RWPE1 (cell line): ENCODE data around the gene TCF4.

Source experiments
- CTCF ChIA-PET: fragments of 350-600 bp; sonication (Branson Sonifier 250); formaldehyde crosslinking; extraction: SDS; loops from one replicate; lab custom pipeline; 2021; lab: Yijun Ruan, JAX
- POLR2A ChIA-PET: fragments of 400-600 bp; formaldehyde crosslinking; extraction: SDS; loops from one replicate; lab custom pipeline; 2020; ENCODE audit warnings: antibody characterized with exemption; ENCODE audit not compliant: low non-redundant PET; lab: Yijun Ruan, JAX
- DNase-seq: peaks from one replicate; pipeline ENCODE4 v3.0.0; 2012; ENCODE audit warnings: low spot score
- H3K27ac ChIP-seq: fragments of 450-650 bp; 2 replicates; pipeline ENCODE4 v1.5.1; 2017
- CTCF ChIP-seq: fragments of 450-650 bp; conservative IDR thresholded peaks from 2 replicates; pipeline ENCODE4 v1.5.1; 2017; ENCODE audit warnings: low read depth, mild to moderate bottlenecking

TCF4 gene

DNA sequence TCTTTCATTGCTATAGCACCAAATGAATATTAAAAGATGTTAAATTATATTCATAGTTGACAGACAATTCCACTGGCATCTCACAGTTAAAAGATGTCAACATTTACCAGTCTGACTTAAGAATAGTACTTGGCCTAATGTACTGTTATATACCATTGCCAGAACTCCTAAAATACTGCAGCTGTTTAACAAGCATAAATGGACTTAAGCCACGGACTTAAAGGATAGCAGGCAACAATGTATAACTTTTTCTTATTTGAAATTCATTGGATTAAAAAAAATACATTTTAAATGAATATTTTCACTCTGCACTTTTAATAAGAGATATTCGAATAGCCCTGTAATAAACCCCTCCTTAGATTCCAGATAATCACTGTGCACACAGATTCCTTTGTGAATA lies 3.8 kb downstream of the TCF4 start:
- POLR2A ChIA-PET, result no interaction called here
- no peak overlapping the region for H3K27ac ChIP-seq
- CTCF ChIA-PET, result no interaction called here
- DNase-seq, result no peak
- TF ChIP-seq CTCF, result no peak

- no peak for DNase-seq
- no peak overlapping the region for H3K27ac ChIP-seq
- TF ChIP-seq CTCF, result no peak
- ChIA-PET POLR2A (no interaction called here), CTCF (interaction anchor here (0.7 kb wide), 2 partner anchors 18 to 172 kb away, joined by 3 to 4 read pairs; no protein-coding TSS in a partner anchor)
These were observed 5.7 kb downstream of the TCF4 start for GRCh38 chr18:55582325-55582724.

DNA sequence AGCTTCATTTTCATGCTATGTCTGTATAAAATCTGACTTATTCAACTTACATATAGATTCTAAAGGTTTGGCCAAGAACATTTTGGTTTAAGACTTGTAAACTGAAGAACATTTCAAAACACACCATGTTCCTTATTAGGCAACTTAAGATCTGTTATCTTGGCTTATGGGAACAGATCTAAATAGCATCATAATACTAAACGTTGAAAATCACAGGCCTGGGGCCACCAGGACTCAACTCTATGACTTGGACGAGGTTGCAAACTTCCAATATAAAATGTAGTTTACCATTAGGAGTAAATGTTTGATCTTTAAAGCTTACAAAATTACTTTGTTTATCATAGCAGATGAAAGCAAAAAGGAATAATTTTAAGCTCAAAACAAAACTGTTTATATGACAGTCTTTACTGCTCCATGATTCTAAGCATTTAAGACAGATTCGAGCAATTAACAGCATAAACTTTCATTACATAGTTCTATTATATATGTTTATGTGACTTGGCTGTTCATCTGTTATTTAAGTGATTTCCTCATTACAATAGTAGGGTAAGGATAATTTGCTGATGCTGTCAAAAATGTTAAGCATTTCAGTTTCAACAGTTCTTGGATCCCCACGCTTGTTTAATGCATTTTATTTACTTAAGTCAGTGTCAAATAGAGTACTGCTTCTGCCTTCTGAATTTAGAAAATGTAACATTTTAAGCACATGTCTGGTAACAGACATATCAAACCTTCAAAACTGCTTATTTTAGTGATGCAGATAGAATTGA lies 8.3 kb downstream of the TCF4 start:
- no peak for TF ChIP-seq CTCF
- CTCF ChIA-PET, result no interaction called here
- no peak overlapping the region for H3K27ac ChIP-seq
- POLR2A ChIA-PET, result no interaction called here
- DNase-seq, result no peak

DNA sequence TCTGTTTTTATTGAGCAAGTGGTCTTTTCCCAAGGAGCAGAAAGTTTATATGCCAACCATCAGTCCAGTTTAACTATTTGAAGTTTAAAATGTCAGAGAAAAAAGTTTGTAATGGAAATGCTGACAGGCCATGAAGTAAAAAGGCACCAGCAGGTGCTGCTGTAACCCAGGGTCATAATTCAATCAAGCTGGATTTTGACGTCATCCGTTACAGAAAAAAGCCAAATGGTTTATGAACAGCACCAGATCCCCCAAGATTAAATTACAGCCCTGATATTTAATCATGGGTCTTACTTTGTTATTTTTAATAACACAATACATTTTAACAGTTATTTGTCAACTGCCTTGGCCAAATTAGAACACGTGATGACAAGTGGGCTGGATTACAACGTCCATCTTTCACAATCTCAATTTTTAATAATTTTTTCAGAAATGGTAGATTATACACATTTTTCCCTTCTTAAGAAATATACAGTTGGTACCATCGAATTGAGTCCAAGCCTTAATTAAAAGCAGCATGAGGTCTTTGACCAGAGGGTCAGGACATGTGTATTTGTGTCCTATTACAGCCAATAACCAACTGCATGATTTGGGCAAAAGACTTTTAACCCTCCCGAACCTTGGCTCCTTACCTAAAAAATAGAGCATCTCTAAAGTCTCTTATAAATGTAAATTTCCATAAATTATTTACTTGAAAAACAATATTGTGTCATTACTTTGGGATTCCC lies 10.0 kb downstream of the TCF4 start:
- CTCF ChIA-PET, result no interaction called here
- no peak for DNase-seq
- TF ChIP-seq CTCF, result no peak
- no peak overlapping the region for H3K27ac ChIP-seq
- POLR2A ChIA-PET, result no interaction called here

DNA sequence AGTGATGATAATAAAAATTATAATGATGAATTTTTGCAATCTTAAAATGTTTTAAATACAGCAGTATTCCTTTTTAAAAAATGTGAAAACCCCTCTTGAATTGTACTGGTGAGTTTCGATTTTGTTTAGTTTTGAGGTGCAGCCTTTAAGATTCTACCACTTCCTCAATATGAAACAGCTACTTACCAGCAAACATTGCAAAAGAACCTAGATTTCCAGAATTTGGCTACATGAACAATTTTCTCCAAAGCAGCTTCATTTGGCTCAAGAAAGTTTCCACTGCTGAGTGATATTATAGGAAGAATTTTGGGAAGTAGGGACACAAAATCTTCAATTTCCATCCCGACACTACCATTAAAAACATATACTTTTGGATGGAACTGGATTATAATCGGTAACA lies 12.0 kb downstream of the TCF4 start:
- DNase-seq, result no peak
- no peak overlapping the region for H3K27ac ChIP-seq
- CTCF ChIA-PET, result no interaction called here
- POLR2A ChIA-PET, result no interaction called here
- TF ChIP-seq CTCF, result no peak

GRCh38 chr18:55575066-55575465 lies 12.9 kb downstream of the TCF4 start:
- no peak overlapping the region for H3K27ac ChIP-seq
- ChIA-PET POLR2A (no interaction called here), CTCF (no interaction called here)
- DNase-seq, result no peak
- TF ChIP-seq CTCF, result no peak
